Activated T-helper 2 cell treated with anti-CD3 and anti-CD28 coated beads, Interferon-gamma antibody, Interleukin-2, Interleukin-4, amounts not matched to agents 10 μg/mL and 5 μg/mL and 100 μg/mL, durations not matched to agents 14 hours and 24 hours and 36 hours (primary cell): Measurements from ENCODE around the gene TCEANC. TPM values are rescaled to one million over a fixed set of nuclear protein-coding genes. Genes with fewer than 3 reads are reported as not detected.
"Not testable (repeated sequence)": the region's sequence is repeated elsewhere in the genome, so short reads cannot be mapped to it uniquely, and the experiment has no call there.

ENCODE experiments used
- DNase-seq: peaks from one replicate; pipeline ENCODE4 v3.0.0; 2021; ENCODE audit warnings: low spot score
- H3K27ac Mint-ChIP-seq: one replicate; pipeline ENCODE4 v1.8.0; 2021; ENCODE audit warnings: mixed read lengths
- H3K27me3 Mint-ChIP-seq: one replicate; pipeline ENCODE4 v1.8.0; 2021; ENCODE audit warnings: low read depth, mixed read lengths
- H3K36me3 Mint-ChIP-seq: one replicate; pipeline ENCODE4 v1.8.0; 2021; ENCODE audit warnings: low read depth, mixed read lengths
- H3K4me1 Mint-ChIP-seq: one replicate; pipeline ENCODE4 v1.8.0; 2021; ENCODE audit warnings: low read depth, mixed read lengths
- H3K4me3 Mint-ChIP-seq: one replicate; pipeline ENCODE4 v1.8.0; 2021; ENCODE audit warnings: low read depth, mild to moderate bottlenecking, moderate library complexity, mixed read lengths
- H3K9me3 Mint-ChIP-seq: one replicate; pipeline ENCODE4 v1.8.0; 2021; ENCODE audit warnings: mixed read lengths
- intact Hi-C: fragments of 100-400 bp; cut with micrococcal nuclease; formaldehyde crosslinking; loops from one replicate; pipeline ENCODE4 v1.15.1; 2023
- total RNA-seq: library from RNA; stranded (reverse); gene quantifications from 2 replicates; pipeline ENCODE4 v1.2.3, GENCODE V29; 2022

The TCEANC gene
- total RNA-seq, 1 donor from 2014 or later, result 2.5 TPM

DNA sequence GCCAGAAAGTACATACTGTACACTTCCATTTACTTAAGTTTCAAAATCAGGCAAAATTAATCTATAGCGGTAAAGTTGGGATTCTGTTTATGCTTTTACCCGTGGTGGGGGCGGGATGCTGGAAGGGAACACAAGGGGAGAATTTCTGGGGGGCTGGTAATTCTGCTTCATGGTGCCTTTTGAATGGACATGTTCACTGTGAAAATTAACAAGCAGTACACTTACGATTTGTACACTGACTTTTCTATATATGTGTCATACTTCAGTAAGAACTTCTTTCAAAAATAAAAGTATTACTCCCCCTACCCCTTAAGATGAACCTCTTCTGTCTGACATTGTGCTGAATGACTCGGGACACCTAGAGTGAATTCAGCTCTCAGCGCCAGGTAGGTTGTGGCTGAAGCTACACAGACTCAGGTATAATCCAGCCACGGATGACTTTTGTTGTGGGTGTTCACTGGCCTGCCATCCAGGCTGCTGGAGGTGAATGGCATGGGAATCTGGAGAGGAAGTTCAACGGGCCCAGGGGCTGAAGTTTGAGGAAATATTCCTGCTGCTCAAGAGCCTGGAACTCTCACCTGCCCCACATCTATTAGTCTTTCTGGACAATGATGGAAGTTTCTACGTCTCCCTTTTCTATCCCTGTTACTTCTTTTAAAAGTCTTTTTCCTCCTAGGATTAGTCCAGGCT, 7.3 kb upstream of the TCEANC start:
- intact Hi-C loops, result loop anchor here (1.0 to 5.0 kb wide), 2 partner anchors 73 to 139 kb away; no protein-coding TSS in a partner anchor
- H3K4me1 Mint-ChIP-seq, result peaks cover 8% of the 10 kb centered on the region
- H3K27ac Mint-ChIP-seq, result no peak overlapping the region
- no peak overlapping the region for H3K4me3 Mint-ChIP-seq
- no peaks in the 10 kb centered on the region for H3K9me3 Mint-ChIP-seq
- no peaks in the 10 kb centered on the region for H3K27me3 Mint-ChIP-seq
- DNase-seq, result no peak
- no peaks in the 10 kb centered on the region for H3K36me3 Mint-ChIP-seq

- Mint-ChIP-seq H3K4me1 (peaks cover 8% of the 10 kb centered on the region), H3K9me3 (no peaks in the 10 kb centered on the region), H3K36me3 (no peaks in the 10 kb centered on the region), H3K27ac (no peak overlapping the region), H3K4me3 (no peak overlapping the region), H3K27me3 (no peaks in the 10 kb centered on the region)
- no peak for DNase-seq
- intact Hi-C loops, result loop anchor here (1.0 to 5.0 kb wide), 2 partner anchors 74 to 140 kb away; no protein-coding TSS in a partner anchor
These were observed 6.8 kb upstream of the TCEANC start for GRCh38 chrX:13646154-13646549.

DNA sequence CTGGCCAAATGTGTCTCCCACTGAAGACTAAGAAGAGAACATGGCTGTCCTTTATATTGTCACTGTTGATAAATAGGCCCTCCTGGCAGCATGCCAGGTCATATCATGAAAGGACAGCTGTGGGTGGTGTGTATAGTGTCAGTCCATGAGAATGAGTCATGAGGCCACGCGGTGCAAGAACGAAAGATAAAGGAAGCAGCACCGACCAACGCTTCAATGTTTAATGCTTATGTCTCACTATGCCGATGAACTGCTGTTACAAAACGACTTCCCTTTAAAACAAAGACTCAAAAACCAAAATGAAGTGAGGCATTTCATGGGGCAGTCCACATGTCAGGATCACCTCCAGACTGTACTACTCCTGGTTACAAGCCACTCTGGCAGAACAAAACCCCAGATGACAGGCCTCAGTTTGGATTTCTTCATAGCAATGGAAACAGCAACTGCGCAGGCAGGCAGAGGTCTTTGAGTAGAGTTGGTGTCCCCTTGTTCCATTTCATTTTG, 5.2 kb upstream of the TCEANC start:
- intact Hi-C loops, result loop anchor here (1.0 to 5.0 kb wide), 2 partner anchors 32 to 75 kb away; no protein-coding TSS in a partner anchor
- H3K4me3 Mint-ChIP-seq, result no peak overlapping the region
- peak overlapping the region; percentile 87 for H3K27ac Mint-ChIP-seq
- no peaks in the 10 kb centered on the region for H3K27me3 Mint-ChIP-seq
- H3K36me3 Mint-ChIP-seq, result no peaks in the 10 kb centered on the region
- DNase-seq, result peak; percentile 15
- no peaks in the 10 kb centered on the region for H3K9me3 Mint-ChIP-seq
- peaks cover 12% of the 10 kb centered on the region for H3K4me1 Mint-ChIP-seq

DNA sequence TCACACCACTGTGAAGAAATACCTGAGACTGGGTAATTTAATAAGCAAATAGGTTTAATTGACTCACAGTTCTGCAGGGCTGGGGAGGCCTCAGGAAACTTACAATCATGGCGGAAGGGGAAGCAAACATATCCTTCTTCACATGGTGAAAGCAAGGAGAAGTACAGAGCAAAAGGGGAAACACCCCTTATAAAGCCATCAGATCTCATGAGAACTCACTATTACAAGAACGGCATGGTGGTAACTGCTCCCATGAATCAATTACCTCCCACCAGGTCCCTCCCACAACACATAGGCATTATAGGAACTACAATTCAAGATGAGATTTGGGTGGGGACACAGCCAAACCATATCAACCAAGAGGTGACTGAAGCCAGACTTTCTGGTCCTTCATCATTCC, 4.6 kb upstream of the TCEANC start:
- H3K4me1 Mint-ChIP-seq, result peaks cover 12% of the 10 kb centered on the region
- H3K4me3 Mint-ChIP-seq, H3K36me3 Mint-ChIP-seq, H3K27me3 Mint-ChIP-seq, H3K27ac Mint-ChIP-seq, H3K9me3 Mint-ChIP-seq, DNase-seq: not testable (repeated sequence)
- intact Hi-C loops, result loop anchor here (5.0 kb wide), 1 partner anchor 76 kb away; no protein-coding TSS in a partner anchor

- intact Hi-C loops, result loop anchor here (5.0 to 10.0 kb wide), 2 partner anchors 78 to 695 kb away; no protein-coding TSS in a partner anchor
- H3K27me3 Mint-ChIP-seq, result no peaks in the 10 kb centered on the region
- H3K4me1 Mint-ChIP-seq, result peaks cover 19% of the 10 kb centered on the region
- no peaks in the 10 kb centered on the region for H3K36me3 Mint-ChIP-seq
- H3K4me3 Mint-ChIP-seq, result no peak overlapping the region
- DNase-seq, result no peak
- no peaks in the 10 kb centered on the region for H3K9me3 Mint-ChIP-seq
- no peak overlapping the region for H3K27ac Mint-ChIP-seq
These were observed 3.1 kb upstream of the TCEANC start for GRCh38 chrX:13649838-13650237.

- no peaks in the 10 kb centered on the region for H3K27me3 Mint-ChIP-seq
- intact Hi-C loops, result loop anchor here (10.0 kb wide), 1 partner anchor 696 kb away; no protein-coding TSS in a partner anchor
- peaks cover 24% of the 10 kb centered on the region for H3K4me1 Mint-ChIP-seq
- no peaks in the 10 kb centered on the region for H3K9me3 Mint-ChIP-seq
- H3K4me3 Mint-ChIP-seq, result no peak overlapping the region
- no peak for DNase-seq
- peaks cover under 1% of the 10 kb centered on the region for H3K36me3 Mint-ChIP-seq
- no peak overlapping the region for H3K27ac Mint-ChIP-seq
These were observed 2.6 kb upstream of the TCEANC start for GRCh38 chrX:13650318-13650717.

GRCh38 chrX:13651150-13651549, 1.8 kb upstream of the TCEANC start:
- Mint-ChIP-seq H3K27ac (no peak overlapping the region), H3K4me1 (peaks cover 21% of the 10 kb centered on the region), H3K9me3 (no peaks in the 10 kb centered on the region), H3K36me3 (peaks cover 5% of the 10 kb centered on the region), H3K27me3 (no peaks in the 10 kb centered on the region), H3K4me3 (no peak overlapping the region)
- intact Hi-C loops, result loop anchor here (10.0 kb wide), 1 partner anchor 696 kb away; no protein-coding TSS in a partner anchor
- DNase-seq, result no peak

- Mint-ChIP-seq H3K9me3 (no peaks in the 10 kb centered on the region), H3K27me3 (no peaks in the 10 kb centered on the region), H3K4me1 (peaks cover 20% of the 10 kb centered on the region), H3K27ac (peak overlapping the region; percentile 89), H3K36me3 (peaks cover 10% of the 10 kb centered on the region), H3K4me3 (peak overlapping the region; percentile 84)
- intact Hi-C loops, result loop anchor here (2.0 to 10.0 kb wide), 3 partner anchors 82 to 698 kb away; partner anchors contain the start of genes OFD1 and TRAPPC2
- no peak for DNase-seq
These were observed 601 bp upstream of the TCEANC start for GRCh38 chrX:13652287-13652793.

- H3K27me3 Mint-ChIP-seq, result no peaks in the 10 kb centered on the region
- DNase-seq, result no peak
- peaks cover 10% of the 10 kb centered on the region for H3K36me3 Mint-ChIP-seq
- H3K9me3 Mint-ChIP-seq, result no peaks in the 10 kb centered on the region
- peaks cover 21% of the 10 kb centered on the region for H3K4me1 Mint-ChIP-seq
- H3K4me3 Mint-ChIP-seq, result peak overlapping the region; percentile 42
- intact Hi-C loops, result loop anchor here (10.0 kb wide), 1 partner anchor 699 kb away; no protein-coding TSS in a partner anchor
- H3K27ac Mint-ChIP-seq, result no peak overlapping the region
These were observed 1.2 kb downstream of the TCEANC start for GRCh38 chrX:13654116-13654515.

DNA sequence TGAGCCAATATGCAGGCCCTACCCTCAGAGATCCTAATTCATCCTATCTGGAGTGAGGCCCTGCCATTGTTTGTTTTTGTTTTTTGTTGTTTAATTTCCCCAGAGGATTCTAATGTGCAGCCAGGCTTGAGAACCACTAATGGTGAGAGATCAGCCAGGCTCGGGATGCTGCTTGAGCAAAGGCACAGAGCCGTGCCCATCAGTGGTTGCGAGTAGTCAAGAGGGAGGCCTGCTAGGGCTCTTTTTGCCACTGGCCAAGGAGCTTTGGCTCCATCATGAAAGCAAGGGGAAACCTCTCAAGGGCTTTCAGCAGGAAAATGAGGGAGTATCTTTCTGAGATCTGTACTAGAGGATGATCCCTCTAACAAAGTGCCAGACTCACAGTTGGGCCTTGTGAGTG, 2.7 kb downstream of the TCEANC start:
- Mint-ChIP-seq H3K9me3 (no peaks in the 10 kb centered on the region), H3K4me3 (no peak overlapping the region), H3K27me3 (no peaks in the 10 kb centered on the region), H3K36me3 (peaks cover 15% of the 10 kb centered on the region), H3K4me1 (peaks cover 21% of the 10 kb centered on the region), H3K27ac (no peak overlapping the region)
- no peak for DNase-seq
- intact Hi-C loops, result loop anchor here (10.0 kb wide), 1 partner anchor 701 kb away; no protein-coding TSS in a partner anchor

DNA sequence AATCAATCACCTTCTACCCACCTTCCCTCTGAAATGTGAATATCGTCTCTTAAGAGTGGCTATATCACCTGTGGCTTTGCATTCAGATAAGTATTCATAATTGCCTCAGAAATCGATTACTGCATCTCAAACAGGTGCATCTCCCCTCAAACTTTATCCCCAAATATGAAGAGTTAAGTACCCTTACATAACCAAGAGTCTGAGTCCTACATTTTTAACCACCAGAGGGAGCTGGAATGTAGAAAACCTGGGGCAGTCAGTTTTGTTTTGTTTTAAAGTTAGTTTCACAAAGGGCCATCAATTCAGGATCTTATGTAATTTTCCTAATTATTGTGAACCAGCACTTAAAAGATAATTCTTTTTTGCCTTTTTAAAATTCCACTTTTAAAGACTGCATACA, 5.7 kb downstream of the TCEANC start:
- H3K36me3 Mint-ChIP-seq, result peaks cover 23% of the 10 kb centered on the region
- H3K27ac Mint-ChIP-seq, result no peak overlapping the region
- intact Hi-C loops, result loop anchor here (1.0 to 10.0 kb wide), 3 partner anchors 92 to 704 kb away; no protein-coding TSS in a partner anchor
- H3K4me3 Mint-ChIP-seq, result no peak overlapping the region
- no peaks in the 10 kb centered on the region for H3K9me3 Mint-ChIP-seq
- no peak for DNase-seq
- H3K27me3 Mint-ChIP-seq, result no peaks in the 10 kb centered on the region
- H3K4me1 Mint-ChIP-seq, result peaks cover 19% of the 10 kb centered on the region

GRCh38 chrX:13659063-13659462, 6.1 kb downstream of the TCEANC start:
- intact Hi-C loops, result loop anchor here (10.0 kb wide), 1 partner anchor 704 kb away; no protein-coding TSS in a partner anchor
- Mint-ChIP-seq H3K9me3 (no peaks in the 10 kb centered on the region), H3K27ac (no peak overlapping the region), H3K27me3 (no peaks in the 10 kb centered on the region), H3K36me3 (peaks cover 23% of the 10 kb centered on the region), H3K4me1 (peaks cover 19% of the 10 kb centered on the region), H3K4me3 (no peak overlapping the region)
- DNase-seq, result no peak
